IPS-15b (cell line): ENCODE data around the gene FKBP1B.

ENCODE experiments used
- H3K27me3 ChIP-seq: one replicate; pipeline ENCODE4 v1.6.1; 2013; ENCODE audit warnings: low read length; ENCODE audit not compliant: control insufficient read depth, insufficient read depth
- H3K36me3 ChIP-seq: one replicate; pipeline ENCODE4 v1.6.1; 2013; ENCODE audit warnings: low read length; ENCODE audit not compliant: control insufficient read depth, insufficient read depth
- H3K4me1 ChIP-seq: one replicate; pipeline ENCODE4 v1.6.1; 2013; ENCODE audit warnings: mild to moderate bottlenecking, low read length; ENCODE audit not compliant: control insufficient read depth, insufficient read depth
- H3K4me3 ChIP-seq: one replicate; pipeline ENCODE4 v1.5.1; 2013; ENCODE audit warnings: low read depth, low read length
- H3K9ac ChIP-seq: one replicate; pipeline ENCODE4 v1.6.1; 2013; ENCODE audit warnings: low read depth, mild to moderate bottlenecking, low read length
- H3K9me3 ChIP-seq: one replicate; pipeline ENCODE4 v1.6.1; 2013; ENCODE audit warnings: mild to moderate bottlenecking, low read length; ENCODE audit not compliant: control insufficient read depth, insufficient read depth

FKBP1B gene

DNA sequence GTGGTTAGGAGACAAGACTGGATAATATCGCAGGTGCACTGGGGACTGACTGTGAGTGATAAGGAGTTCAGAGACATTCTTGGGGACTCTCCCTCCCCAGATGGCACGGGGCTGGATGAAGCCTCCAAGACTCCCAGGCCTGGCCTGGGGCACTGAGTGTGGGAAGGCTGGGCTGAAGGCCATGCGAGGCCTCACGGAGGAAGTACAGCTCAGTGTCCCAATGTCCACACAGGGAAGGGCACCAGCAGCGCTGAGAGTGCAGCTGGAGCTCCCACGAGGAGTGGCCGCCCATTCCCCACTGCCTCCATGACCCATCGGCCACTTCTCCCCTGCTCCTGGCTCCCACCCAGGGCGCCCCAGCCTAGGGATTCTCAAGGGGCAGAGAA lies 33.2 kb upstream of the FKBP1B start:
- H3K27me3 ChIP-seq, result no peaks in the 10 kb centered on the region
- no peak overlapping the region for H3K4me3 ChIP-seq
- H3K9me3 ChIP-seq, result no peaks in the 10 kb centered on the region
- no peaks in the 10 kb centered on the region for H3K4me1 ChIP-seq
- no peak overlapping the region for H3K9ac ChIP-seq
- H3K36me3 ChIP-seq, result no peaks in the 10 kb centered on the region

DNA sequence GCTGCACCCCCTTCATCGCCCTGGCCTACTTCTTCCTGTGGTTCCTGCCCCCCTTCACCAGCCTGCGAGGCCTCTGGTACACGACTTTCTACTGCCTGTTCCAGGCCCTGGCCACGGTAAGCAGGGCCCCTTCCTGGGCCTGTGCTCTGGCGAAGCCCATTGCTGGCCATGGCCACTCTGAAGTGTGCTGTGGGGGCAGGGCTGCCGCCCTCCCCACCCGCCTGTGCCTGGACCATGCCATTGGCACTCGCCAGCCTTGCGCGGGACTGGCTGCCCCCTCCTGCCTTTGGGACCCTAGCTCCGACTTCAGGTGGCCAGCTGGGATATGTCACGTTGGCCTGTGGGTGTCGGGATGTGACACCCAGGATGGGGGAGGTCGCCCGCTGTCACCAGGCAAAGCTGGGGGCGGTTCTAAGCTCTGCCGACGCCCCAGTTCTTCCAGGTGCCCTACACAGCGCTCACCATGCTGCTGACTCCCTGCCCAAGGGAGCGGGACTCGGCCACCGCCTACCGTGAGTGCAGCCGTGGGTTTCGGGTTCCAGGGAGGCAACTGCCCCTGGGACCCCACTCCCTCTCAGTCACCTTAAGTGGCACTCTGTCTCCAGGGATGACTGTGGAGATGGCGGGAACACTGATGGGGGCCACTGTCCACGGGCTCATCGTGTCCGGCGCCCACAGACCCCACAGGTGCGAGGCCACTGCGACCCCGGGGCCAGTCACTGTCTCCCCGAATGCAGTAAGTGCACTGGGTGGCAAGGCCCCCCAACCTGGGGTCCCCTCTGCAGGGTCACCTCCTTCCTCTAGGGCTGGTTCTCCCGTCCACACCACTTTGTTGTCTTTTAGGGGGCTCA lies 32.5 kb upstream of the FKBP1B start:
- Histone ChIP-seq H3K36me3 (no peaks in the 10 kb centered on the region), H3K4me1 (no peaks in the 10 kb centered on the region), H3K4me3 (no peak overlapping the region), H3K27me3 (no peaks in the 10 kb centered on the region), H3K9me3 (no peaks in the 10 kb centered on the region), H3K9ac (no peak overlapping the region)

DNA sequence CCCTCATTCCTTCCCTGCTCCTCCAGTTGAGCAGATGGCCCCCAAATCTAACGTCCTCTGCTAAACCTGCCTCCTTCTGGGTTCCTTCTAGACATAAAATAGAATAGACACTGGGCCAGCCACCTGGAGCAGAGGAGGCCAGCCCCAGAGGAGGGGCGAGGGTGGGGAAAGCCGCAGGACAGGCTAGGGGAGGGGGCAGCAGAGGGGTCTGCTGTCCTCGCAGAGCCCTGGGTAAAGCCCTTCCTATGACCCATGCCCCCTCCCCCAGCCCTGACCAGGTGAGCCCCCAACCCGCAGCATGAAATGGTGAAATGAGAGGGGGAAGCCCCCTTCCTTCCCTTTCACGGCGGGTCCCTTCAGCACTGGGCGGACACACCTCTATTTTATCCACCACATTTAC lies 31.8 kb upstream of the FKBP1B start:
- no peaks in the 10 kb centered on the region for H3K4me1 ChIP-seq
- H3K4me3 ChIP-seq, result no peak overlapping the region
- H3K27me3 ChIP-seq, result no peaks in the 10 kb centered on the region
- H3K9me3 ChIP-seq, result no peaks in the 10 kb centered on the region
- H3K9ac ChIP-seq, result no peak overlapping the region
- peaks cover under 1% of the 10 kb centered on the region for H3K36me3 ChIP-seq

DNA sequence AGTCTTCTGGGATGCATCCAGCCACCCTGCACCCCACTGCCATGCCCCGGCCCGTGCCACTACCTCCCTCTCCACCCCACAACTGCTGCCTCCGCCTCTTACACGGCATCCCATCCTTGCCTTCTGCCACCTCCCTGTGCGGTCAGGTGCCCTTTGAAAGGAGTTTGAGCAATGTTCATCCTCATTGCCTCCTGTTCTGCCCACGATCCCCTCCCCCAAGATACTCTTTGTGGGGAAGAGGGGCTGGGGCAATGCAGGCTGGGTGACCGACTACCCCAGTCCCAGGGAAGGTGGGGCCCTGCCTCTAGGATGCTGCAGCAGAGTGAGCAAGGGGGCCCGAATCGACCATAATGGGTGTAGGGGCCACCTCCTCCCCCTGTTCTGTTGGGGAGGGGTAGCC lies 31.3 kb upstream of the FKBP1B start:
- Histone ChIP-seq H3K27me3 (no peaks in the 10 kb centered on the region), H3K4me3 (no peak overlapping the region), H3K4me1 (no peaks in the 10 kb centered on the region), H3K36me3 (peaks cover 6% of the 10 kb centered on the region), H3K9me3 (no peaks in the 10 kb centered on the region), H3K9ac (no peak overlapping the region)

DNA sequence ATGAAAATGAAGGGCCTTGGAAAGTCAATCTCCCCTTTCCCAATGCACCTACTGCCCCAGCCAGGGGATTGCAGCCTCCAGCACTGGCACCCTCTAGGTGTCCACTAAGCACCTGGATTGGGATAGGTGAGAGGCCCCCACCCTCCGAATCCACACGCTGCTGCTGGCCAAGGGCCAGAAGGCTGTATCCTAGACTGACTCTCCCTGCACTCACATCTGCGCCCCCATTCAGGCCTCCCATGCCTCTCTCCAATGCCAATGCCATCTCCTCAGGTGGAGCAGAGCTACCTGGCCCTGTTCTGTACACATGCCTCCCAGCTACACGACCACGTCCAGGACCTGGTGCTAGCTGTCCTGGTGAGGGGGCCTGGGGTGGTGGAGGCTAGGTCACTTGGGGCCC lies 29.8 kb upstream of the FKBP1B start:
- no peaks in the 10 kb centered on the region for H3K4me1 ChIP-seq
- no peak overlapping the region for H3K9ac ChIP-seq
- H3K9me3 ChIP-seq, result no peaks in the 10 kb centered on the region
- H3K36me3 ChIP-seq, result peaks cover 14% of the 10 kb centered on the region
- no peak overlapping the region for H3K4me3 ChIP-seq
- no peaks in the 10 kb centered on the region for H3K27me3 ChIP-seq

DNA sequence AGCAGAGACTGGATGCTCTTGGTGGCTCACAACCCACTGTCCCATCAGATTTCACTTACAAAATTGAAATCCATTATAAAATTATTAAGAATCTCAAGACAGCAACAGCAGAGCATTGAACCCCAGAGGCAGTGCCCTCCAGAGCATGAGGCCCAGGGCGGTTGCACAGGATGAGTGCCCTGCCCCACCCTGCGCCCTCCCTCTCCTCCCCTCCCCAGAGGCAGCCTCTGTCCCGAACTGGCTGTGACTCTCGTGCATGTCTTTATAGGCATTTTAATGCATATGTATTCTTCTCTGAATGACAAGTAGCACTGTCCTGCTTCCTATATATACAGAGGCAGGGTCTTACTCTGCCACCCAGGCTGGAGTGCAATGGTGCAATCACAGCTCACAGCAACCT lies 29.3 kb upstream of the FKBP1B start:
- H3K9me3 ChIP-seq, result no peaks in the 10 kb centered on the region
- no peak overlapping the region for H3K9ac ChIP-seq
- H3K4me1 ChIP-seq, result peaks cover 3% of the 10 kb centered on the region
- peaks cover 19% of the 10 kb centered on the region for H3K36me3 ChIP-seq
- H3K4me3 ChIP-seq, result no peak overlapping the region
- no peaks in the 10 kb centered on the region for H3K27me3 ChIP-seq

DNA sequence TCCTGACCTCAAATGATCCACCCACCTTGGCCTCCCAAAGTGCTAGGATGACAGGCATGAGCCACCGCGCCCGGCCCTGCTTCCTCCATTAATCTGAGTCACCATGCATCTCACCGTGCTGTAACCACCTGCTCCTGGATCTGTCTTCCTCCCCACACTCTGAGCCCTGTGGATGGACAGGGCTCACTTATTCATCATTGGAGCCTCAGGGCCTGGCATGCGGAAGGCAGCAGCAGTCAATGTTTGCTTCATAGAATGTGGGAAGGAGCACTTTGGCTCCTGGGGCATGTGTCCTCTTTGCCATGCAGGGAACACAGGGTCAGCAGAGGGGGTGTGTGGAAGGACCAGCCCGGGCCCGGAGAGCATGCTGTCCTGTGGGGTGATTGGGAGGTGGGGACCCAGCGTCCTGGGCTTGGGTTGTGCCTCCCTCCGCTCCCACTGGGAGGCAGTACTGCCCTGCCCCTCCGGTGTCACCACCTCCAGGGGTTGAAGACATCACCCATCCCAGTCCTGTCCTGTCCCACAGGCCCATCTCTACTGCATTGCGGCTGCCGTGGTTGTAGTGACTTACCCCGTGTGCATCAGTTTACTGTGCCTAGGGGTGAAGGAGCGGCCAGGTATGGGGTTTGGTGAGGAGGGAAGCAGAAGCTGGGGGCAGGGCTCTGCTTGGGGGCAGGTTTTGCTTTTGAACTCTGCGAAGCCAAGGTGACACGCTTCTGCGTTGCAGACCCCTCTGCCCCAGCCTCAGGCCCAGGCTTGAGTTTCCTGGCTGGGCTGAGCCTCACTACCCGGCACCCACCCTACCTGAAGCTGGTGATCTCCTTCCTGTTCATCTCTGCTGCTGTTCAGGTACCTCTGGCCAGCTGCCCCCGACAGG lies 28.2 kb upstream of the FKBP1B start:
- no peaks in the 10 kb centered on the region for H3K27me3 ChIP-seq
- no peak overlapping the region for H3K9ac ChIP-seq
- no peaks in the 10 kb centered on the region for H3K9me3 ChIP-seq
- H3K4me1 ChIP-seq, result peaks cover 7% of the 10 kb centered on the region
- no peak overlapping the region for H3K4me3 ChIP-seq
- peaks cover 23% of the 10 kb centered on the region for H3K36me3 ChIP-seq

DNA sequence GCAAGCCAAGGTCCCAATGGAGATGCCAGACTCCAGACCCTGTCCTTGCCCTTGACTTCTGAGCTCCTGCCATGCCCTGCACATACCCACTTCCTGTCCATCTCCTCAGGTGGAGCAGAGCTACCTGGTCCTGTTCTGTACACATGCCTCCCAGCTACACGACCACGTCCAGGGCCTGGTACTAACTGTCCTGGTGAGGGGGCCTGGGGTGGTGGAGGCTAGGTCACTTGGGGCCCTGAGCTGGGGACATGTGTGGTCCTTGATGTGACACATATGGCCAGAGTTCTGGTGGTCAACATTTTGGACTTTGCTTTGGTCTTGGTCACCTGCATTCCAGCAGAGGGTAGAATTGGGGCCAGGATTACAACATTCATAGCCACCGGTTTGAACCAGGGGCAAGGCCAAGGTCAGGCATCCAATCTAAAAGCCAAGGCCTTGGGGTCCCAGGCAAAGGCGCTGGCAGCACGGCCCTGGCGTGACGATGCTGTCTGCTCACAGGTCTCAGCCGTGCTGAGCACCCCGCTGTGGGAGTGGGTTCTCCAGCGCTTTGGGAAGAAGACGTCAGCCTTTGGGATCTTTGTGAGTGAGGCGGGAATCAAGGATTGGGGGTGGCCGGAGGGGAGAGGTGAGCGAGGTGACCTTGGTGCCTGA lies 27.1 kb upstream of the FKBP1B start:
- Histone ChIP-seq H3K4me3 (no peak overlapping the region), H3K27me3 (no peaks in the 10 kb centered on the region), H3K9ac (no peak overlapping the region), H3K4me1 (peaks cover 13% of the 10 kb centered on the region), H3K9me3 (no peaks in the 10 kb centered on the region), H3K36me3 (peaks cover 23% of the 10 kb centered on the region)

DNA sequence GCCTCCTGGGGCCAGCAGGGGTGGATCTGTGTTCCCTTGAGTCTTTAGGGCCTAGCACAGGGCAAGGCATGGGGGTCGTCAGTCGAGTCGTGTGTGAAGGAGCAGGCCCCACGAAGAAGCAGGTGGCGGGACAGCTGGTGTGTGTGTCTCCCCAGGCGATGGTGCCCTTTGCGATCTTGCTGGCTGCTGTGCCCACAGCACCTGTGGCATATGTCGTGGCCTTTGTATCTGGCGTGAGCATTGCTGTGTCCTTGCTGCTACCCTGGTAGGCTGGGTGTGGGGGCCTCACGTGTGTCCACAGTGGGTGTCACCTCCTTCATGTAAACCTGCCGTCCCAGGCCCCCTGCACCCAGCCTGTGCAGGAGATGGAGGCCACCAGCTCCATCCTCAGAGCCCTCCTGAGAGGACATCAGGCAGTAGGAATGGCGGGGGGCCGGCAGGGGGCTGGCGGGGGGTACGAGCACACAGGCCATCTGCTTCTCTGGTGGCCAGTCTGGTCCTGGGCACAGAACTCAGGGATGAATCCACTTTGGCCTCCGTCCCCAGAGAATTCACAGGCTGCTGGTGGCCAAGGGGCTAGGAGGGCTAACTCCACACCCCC lies 26.5 kb upstream of the FKBP1B start:
- Histone ChIP-seq H3K9ac (no peak overlapping the region), H3K4me3 (no peak overlapping the region), H3K9me3 (no peaks in the 10 kb centered on the region), H3K36me3 (peaks cover 23% of the 10 kb centered on the region), H3K27me3 (no peaks in the 10 kb centered on the region), H3K4me1 (peaks cover 13% of the 10 kb centered on the region)

DNA sequence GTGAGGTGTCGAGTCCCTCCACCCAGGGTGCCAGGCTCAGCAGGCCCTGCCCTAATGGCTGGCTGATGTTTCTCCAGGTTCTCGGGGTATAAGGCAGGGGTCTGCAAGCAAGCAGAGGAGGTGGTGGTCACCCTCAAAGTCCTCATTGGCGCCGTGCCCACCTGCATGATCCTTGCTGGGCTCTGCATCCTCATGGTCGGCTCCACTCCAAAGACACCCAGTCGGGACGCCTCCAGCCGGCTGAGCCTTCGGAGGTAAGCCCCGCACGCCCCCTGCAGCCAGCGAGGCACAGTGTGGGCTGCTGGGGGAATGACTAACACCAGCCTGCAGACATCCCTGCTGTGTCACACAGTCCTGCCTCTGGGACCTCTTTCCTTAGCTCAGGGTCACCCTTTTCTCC lies 25.5 kb upstream of the FKBP1B start:
- Histone ChIP-seq H3K4me1 (peaks cover 13% of the 10 kb centered on the region), H3K36me3 (peaks cover 23% of the 10 kb centered on the region), H3K9ac (no peak overlapping the region)

DNA sequence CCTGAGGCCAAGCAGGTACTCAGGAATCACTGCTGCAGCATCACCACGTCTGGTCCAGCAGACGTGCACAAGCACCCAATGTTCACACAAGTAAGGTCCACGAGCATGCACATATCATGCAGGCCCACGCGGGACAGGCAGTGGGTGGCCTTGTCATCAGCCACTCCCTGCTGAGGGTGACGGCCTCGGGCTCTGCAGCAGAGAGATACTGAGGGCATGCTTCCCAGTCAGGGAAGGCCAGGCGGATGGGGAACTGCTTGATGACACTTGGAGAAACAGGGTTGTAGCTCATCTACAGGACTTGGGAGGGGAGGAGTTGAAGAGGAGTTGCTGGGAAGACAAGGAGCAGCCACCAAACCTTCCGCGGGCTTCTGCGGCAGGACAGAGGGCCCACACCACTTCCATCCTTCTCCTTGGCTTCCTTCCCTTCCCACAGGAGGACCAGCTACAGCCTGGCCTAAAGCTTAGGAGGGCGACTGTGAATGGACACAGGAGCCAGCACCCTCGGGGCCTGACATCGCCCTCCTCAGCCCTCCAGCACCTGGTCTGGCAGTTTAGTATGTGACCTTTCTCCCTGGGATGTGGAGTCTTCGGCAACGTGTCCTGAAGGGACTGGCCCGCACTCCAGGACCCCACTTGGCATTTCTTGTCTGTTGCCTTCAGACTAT lies 24.4 kb upstream of the FKBP1B start:
- Histone ChIP-seq H3K36me3 (peaks cover 30% of the 10 kb centered on the region), H3K4me1 (peaks cover 13% of the 10 kb centered on the region), H3K9me3 (no peaks in the 10 kb centered on the region), H3K27me3 (no peaks in the 10 kb centered on the region), H3K4me3 (no peak overlapping the region), H3K9ac (no peak overlapping the region)

More for the DNA sequence above, 25.5 kb upstream of the FKBP1B start:
- no peaks in the 10 kb centered on the region for H3K27me3 ChIP-seq
- H3K4me3 ChIP-seq, result no peak overlapping the region
- no peaks in the 10 kb centered on the region for H3K9me3 ChIP-seq
